SHP77 treated with DMSO at 0.1 percent for 48 hours (cell line): ENCODE measurements around the gene PPP2R5C.
"Not testable (repeated sequence)": the region's sequence is repeated elsewhere in the genome, so short reads cannot be mapped to it uniquely, and the experiment has no call there.

Experiments
- DNase-seq: peaks from one replicate; lab custom pipeline; 2025; lab: John Stamatoyannopoulos, UW

The PPP2R5C gene

DNA sequence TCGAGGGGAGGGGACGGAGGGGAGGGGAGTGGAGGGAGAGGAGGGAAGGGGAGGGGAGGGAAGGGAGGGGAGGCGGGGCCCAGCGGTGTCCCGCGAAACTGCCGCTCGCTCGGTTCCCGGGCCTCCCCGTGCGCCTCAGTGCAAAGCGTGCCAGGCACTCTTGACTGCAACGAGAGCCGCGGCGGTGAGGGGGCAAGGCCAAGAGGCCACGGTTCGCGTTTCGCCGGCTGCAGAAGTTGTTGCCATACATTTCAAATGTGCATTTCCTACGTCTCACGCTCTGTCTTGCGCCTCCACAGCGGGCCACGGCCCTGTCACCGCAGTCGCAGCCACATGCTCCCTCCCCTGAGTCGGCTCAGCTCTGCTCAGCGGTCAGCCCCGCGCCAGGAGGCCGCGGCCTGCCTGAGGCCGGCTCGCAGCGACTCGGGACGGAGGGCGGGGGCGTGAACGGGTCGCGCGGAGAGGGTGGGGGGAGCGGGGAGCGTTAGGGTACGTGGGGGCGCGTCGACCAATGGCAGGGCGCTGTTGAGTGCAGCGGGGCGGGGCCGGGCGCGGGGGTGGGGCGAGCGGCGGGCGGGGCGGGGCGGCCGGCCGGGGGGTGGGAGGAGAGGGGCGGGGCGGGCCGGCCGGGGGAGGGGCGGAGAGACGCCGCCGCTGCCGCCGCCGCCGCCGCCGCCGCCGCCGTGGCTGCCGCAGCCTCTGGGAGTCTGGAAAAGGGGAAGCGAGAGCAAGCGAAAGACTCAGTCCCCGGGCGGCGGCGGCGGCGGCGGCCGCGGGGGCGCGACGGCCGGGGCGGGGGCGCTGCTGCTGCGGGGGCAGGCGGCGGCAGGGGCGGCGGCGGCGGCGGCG lies at the start of gene PPP2R5C:
PPP2R5C (plus strand) TSS at position 678 of the 849 bp plus-strand sequence. CDS start 185 bp downstream, outside the sequence.
- DNase-seq, result peak; percentile 23

GRCh38 chr14:101711857-101712233 lies 49.7 kb upstream of the PPP2R5C start:
- DNase-seq, result not testable (repeated sequence)

- not testable (repeated sequence) for DNase-seq
Measured at GRCh38 chr14:101712341-101712740, 49.2 kb upstream of the PPP2R5C start.

DNA sequence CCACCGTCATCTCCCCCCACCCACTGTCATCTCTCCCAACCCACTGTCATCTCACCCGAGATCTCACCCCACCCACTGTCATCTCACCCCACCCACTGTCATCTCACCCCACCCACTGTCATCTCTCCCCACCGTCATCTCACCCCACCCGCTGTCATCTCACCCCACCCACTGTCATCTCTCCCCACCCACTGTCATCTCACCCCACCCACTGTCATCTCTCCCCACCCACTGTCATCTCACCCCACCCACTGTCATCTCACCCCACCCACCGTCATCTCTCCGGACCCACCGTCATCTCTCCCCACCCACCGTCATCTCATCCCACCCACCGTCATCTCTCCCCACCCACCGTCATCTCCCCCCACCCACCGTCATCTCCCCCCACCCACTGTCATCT lies 48.4 kb upstream of the PPP2R5C start:
- not testable (repeated sequence) for DNase-seq

DNA sequence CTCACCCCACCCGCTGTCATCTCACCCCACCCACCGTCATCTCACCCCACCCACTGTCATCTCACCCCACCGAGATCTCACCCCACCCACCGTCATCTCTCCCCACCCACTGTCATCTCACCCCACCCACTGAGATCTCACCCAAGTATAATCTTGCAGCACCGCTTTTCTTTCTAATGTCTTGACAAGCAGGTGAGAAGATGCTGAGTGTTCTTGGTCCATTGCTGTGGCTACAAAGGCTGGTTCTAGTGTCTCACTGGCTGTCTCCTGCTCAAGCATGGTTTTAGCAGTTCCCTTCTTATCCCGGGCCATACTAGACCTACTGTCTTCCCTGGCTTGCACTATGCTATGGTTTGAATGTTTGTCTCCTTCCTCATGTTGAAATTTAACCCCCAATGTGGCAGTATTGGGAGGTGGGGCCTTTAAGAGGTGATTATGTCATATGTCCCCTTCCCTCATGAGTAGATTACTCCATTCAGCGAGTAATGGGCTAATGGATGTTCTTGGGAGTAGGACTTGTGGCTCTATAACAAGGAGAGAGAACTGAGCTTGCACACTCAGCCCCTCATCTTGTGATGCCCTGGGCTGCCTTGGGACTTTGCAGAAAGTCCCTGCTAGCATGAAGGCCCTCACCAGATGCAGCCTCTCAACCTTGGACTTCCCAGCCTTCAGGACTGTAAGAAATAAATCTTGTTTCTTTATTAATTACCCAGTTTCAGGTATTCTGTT lies 47.7 kb upstream of the PPP2R5C start:
- no peak for DNase-seq

DNA sequence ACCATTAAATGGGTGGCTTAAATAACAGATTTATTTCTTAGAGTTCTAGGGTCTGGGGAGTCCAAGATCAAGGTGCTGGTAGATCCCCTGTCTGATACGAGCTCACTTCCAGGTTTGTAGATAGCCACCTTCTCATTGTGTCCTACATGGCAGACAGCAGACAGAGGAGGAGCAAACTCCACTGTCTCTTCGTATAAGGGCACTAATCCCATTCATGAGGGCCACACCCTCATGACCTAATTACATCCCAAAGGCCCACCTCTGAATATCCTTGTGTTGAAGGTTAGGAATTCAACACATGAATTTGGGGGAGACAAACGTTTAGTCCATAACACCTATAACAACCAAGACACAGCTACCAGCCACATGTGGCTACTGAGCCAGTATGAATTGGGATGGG lies 47.1 kb upstream of the PPP2R5C start:
- DNase-seq, result no peak

GRCh38 chr14:101715210-101716076 lies 46.1 kb upstream of the PPP2R5C start:
- DNase-seq, result no peak

- no peak for DNase-seq
Measured at GRCh38 chr14:101716077-101716950, 45.2 kb upstream of the PPP2R5C start.

GRCh38 chr14:101716956-101717662 lies 44.4 kb upstream of the PPP2R5C start:
- no peak for DNase-seq

- no peak for DNase-seq
Measured at GRCh38 chr14:101717663-101718490, 43.6 kb upstream of the PPP2R5C start.

- DNase-seq, result no peak
Measured at GRCh38 chr14:101719045-101719645, 42.4 kb upstream of the PPP2R5C start.

DNA sequence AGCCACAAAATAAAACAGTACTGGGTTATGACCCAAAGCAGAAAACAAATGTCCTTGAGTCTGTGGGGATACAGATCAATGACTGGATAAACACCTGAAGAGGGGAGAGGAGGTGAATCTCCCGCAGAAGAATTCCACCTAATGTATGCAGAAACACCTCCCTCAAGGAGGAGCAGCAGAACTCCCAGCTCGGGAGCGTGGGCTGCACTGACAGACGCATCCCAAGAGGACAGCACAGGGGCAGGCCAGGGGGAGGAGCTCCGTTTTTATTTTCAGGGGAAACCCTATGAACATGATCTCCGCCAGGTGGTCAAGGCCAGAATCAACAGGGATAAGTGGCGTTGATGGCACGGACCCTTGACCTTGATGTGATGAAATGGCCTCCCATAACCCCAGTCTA lies 41.8 kb upstream of the PPP2R5C start:
- DNase-seq, result peak; percentile 37

GRCh38 chr14:101721111-101721510 lies 40.4 kb upstream of the PPP2R5C start:
- DNase-seq, result no peak

DNA sequence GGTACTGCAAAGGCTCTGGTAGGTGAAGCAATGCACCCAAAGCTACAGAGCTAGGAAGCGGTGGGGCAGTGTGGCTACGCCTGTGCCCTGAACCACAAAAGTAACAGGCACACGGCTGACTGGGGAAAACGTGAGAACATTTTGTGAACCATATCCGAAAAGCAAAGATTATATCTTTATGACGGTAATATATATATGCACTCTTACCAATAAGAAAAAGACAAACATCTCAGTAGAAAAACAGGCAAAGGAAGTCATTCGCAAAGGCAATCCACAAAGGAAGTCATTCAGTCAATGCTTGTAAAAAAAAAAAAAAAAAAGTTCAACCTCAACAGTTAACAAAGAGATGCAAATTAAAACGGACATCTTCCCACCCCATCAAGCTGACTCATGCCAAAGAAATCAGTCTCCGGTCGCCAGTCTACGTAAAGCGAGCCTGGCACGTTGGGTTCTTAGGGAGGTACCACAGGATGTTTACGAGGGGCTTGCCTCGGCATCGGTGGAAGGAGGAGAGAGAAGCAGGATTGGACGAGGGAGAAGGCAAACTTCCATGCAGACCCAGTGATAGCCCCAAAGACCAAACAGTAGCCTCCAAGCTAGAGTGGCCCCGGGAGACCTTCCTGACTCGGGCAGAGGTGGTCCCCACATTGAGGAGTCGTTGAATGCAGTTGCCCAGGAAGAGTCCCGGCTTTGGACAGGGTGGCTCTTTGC lies 39.4 kb upstream of the PPP2R5C start:
- DNase-seq, result no peak

DNA sequence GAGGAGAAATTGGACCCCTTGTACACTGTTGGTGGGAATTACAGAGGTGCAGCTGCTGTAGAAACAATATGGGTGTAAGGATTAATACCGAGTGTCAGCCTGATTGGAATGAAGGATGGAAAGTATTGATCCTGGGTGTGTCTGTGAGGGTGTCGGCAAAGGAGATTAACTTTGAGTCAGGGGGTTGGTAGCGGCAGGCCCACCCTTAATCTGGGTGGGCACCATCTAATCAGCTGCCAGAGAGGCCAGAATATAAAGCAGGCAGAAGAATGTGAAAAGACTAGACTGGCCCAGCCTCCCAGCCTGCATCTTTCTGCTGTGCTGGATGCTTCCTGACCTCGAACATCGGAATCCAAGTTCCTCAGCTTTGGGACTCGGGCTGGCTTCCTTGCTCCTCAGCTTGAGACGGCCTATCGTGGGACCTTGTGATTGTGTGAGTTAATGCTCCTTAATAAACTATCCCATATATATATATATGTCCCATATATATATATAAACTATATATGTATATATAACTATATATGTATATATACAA lies 38.4 kb upstream of the PPP2R5C start:
- no peak for DNase-seq

GRCh38 chr14:101725652-101726051 lies 35.9 kb upstream of the PPP2R5C start:
- not testable (repeated sequence) for DNase-seq

GRCh38 chr14:101726295-101726953 lies 35.1 kb upstream of the PPP2R5C start:
- DNase-seq, result no peak

- no peak for DNase-seq
Measured at GRCh38 chr14:101726954-101727302, 34.6 kb upstream of the PPP2R5C start.
